Colonic mucosa (tissue), 4 donors: ENCODE measurements around the gene PDPR. TPM values are rescaled to one million over a fixed set of nuclear protein-coding genes. Genes with fewer than 3 reads are reported as not detected.
A peak's percentile ranks its signal among the peaks of the same experiment; 100 is the strongest.

Source experiments
- DNase-seq: peaks from one replicate; pipeline ENCODE4 v3.0.0-alpha.2; 2020
- H3K27ac ChIP-seq: fragments of 200-600 bp; one replicate; pipeline ENCODE4 v1.8.0; 2021
- H3K27me3 ChIP-seq: fragments of 200-600 bp; one replicate; pipeline ENCODE4 v1.8.0; 2021
- H3K36me3 ChIP-seq: fragments of 200-600 bp; one replicate; pipeline ENCODE4 v1.8.0; 2021
- H3K4me1 ChIP-seq: fragments of 200-600 bp; one replicate; pipeline ENCODE4 v1.8.0; 2021; ENCODE audit warnings: mild to moderate bottlenecking
- H3K4me3 ChIP-seq: fragments of 200-600 bp; one replicate; pipeline ENCODE4 v1.8.0; 2021
- H3K9ac ChIP-seq, 2 donors: one replicate each; pipeline ENCODE4 v1.7.0; 2013; ENCODE audit warnings: control low read depth in 2 of 2, low read depth in 2 of 2, low read length in 2 of 2
- H3K9me3 ChIP-seq: fragments of 200-600 bp; one replicate; pipeline ENCODE4 v1.8.0; 2021
- CTCF ChIP-seq: fragments of 200-600 bp; IDR thresholded peaks from one replicate; pipeline ENCODE4 v1.8.0; 2022; ENCODE audit warnings: antibody characterized with exemption, mild to moderate bottlenecking
- intact Hi-C: fragments of 100-400 bp; cut with DNase I; formaldehyde crosslinking; loops from one replicate; pipeline ENCODE4 v1.14.1; 2022
- total RNA-seq, 2 donors: library from RNA; stranded (reverse); fragmentation: NEBNext Ultra II Directional in 1 of 2; extraction: Animal tissue kit (Norgen Biotek cat#: 25700) in 1 of 2; gene quantifications; one replicate each; pipeline ENCODE4 v1.2.1, GENCODE V29; 2021
- donor health status: healthy.
- donor health status: DM: no; HTN: no; CAD: no.
- donor health status: DM: no; HTN: no; CAD: no.

PDPR gene
- total RNA-seq, 2 donors from 2014 or later = 13.7 to 18.9 TPM

DNA sequence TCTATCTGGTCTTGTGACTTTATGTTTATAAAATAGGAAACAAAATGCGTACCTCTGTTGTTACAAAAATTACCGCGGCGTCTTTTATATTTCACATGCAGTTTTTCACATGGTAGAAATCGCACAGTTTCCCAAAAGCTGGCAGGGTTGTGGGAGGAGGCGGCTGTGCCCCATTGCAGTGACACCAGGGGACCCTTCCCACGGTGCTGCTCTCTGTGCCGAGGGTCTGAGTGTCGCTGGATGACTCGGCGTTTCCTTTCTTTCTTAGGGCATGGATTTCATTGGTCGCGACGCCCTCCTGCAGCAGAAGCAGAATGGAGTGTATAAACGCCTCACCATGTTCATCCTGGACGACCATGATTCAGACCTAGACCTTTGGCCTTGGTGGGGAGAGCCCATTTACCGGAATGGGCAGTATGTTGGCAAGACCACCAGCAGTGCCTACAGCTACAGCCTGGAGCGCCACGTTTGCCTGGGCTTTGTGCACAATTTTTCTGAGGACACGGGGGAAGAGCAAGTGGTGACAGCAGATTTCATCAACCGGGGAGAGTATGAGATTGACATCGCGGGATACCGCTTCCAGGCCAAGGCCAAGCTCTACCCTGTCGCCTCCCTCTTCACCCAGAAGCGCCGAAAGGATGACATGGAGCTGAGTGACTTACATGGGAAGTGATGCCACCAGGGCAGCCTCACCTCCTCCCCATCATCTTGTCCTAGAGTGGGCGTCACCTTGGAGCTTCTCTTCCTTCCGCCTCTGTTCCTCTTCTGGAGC lies 42.3 kb downstream of the PDPR start:
- no peak overlapping the region for H3K4me3 ChIP-seq
- H3K36me3 ChIP-seq = peaks cover 42% of the 10 kb centered on the region
- H3K4me1 ChIP-seq = no peaks in the 10 kb centered on the region
- no peak for TF ChIP-seq CTCF
- H3K27ac ChIP-seq = no peak overlapping the region
- no peaks in the 10 kb centered on the region for H3K9me3 ChIP-seq
- no peak for DNase-seq
- H3K9ac ChIP-seq = no peak overlapping the region
- intact Hi-C loops = no loop called here
- no peaks in the 10 kb centered on the region for H3K27me3 ChIP-seq

DNA sequence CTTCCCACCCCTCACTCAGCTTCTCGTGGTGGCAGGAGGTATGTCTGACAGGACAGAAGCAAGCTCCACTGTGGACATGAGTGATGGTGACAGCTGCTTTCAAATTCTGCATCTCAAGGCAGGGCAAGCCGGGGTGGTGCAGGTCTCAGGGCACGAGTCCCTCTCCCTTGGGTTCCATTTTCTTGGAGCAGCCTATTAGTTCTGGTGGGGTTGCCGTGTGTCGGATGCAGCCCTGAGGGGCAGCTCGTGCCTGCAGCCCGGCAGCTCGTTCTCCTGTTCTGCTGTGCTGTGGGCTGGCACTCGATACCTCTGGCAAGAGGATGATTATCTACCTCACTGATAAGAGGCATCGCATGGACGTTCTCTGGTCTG lies 43.0 kb downstream of the PDPR start:
- Histone ChIP-seq H3K4me1 (no peaks in the 10 kb centered on the region), H3K4me3 (no peak overlapping the region), H3K27me3 (no peaks in the 10 kb centered on the region), H3K9me3 (no peaks in the 10 kb centered on the region), H3K27ac (no peak overlapping the region), H3K9ac (no peak overlapping the region), H3K36me3 (peaks cover 41% of the 10 kb centered on the region)
- intact Hi-C loops = no loop called here
- DNase-seq = peak; percentile 14
- no peak for TF ChIP-seq CTCF

- Histone ChIP-seq H3K4me1 (peaks cover 4% of the 10 kb centered on the region), H3K4me3 (no peak overlapping the region), H3K9me3 (no peaks in the 10 kb centered on the region), H3K36me3 (peaks cover 41% of the 10 kb centered on the region), H3K9ac (no peak overlapping the region), H3K27ac (no peak overlapping the region), H3K27me3 (no peaks in the 10 kb centered on the region)
- DNase-seq = no peak
- intact Hi-C loops = no loop called here
- no peak for TF ChIP-seq CTCF
Observed at GRCh38 chr16:70157477-70158260, 43.5 kb downstream of the PDPR start.

- H3K4me3 ChIP-seq = no peak overlapping the region
- no peak for TF ChIP-seq CTCF
- no peaks in the 10 kb centered on the region for H3K27me3 ChIP-seq
- H3K36me3 ChIP-seq = peaks cover 41% of the 10 kb centered on the region
- no peak for DNase-seq
- intact Hi-C loops = no loop called here
- H3K9me3 ChIP-seq = no peaks in the 10 kb centered on the region
- H3K4me1 ChIP-seq = peaks cover 6% of the 10 kb centered on the region
- no peak overlapping the region for H3K9ac ChIP-seq
- no peak overlapping the region for H3K27ac ChIP-seq
Observed at GRCh38 chr16:70158261-70158939, 44.3 kb downstream of the PDPR start.
